ENCODE measurements around the gene ASPHD2.
"Not testable (repeated sequence)": the region's sequence is repeated elsewhere in the genome, so short reads cannot be mapped to it uniquely, and the experiment has no call there.

ASPHD2 gene

DNA sequence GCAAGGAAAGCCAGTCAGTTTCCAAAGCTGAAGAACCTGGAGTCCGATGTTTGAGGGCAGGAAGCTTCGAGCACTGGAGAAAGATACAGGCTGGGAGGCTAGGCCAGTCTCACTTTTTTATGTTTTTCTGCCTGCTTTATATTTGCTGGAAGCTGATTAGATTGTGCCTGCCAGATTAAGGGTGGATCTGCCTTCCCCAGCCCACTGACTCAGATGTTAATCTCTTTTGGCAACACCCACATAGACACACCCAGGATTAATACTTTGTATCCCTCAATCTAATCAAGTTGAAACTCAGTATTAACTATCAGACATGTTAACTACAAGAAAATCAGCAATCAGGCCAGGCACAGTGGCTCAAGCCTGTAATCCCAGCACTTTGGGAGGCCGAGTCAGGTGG lies 9.7 kb downstream of the ASPHD2 start:
- not testable (repeated sequence) for H3K27me3 ChIP-seq (ENCODE audit: control insufficient read depth, insufficient read depth, low read length); H3K9ac ChIP-seq (ENCODE audit: low read depth, low read length); H3K9me3 ChIP-seq (ENCODE audit: control insufficient read depth, insufficient read depth, low read length); H3K4me3 ChIP-seq (ENCODE audit: low read depth, low read length); H3K4me1 ChIP-seq (ENCODE audit: control insufficient read depth, insufficient read depth, low read length)
- peaks cover 15% of the 10 kb centered on the region for H3K36me3 ChIP-seq (ENCODE audit: control insufficient read depth, insufficient read depth, low read length)

DNA sequence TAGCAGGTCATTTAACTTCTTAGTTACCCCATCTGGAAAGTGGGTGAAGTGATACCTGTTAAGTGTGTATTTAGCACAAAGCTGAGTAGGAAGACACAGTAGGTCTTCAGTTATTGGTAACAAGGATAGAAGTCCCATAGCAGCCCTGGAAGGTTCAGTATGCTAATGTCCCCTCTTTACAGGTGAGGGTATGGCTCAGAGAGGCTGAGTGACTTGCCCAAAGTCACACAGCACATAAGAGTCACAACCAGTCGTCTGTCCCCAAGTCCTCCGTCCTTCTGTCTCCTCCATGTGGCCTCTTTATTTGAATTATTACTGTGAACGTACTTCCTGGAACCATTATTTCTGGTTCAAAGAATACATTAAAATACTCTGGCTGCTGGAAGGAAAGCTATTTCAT lies 10.5 kb downstream of the ASPHD2 start:
- Histone ChIP-seq H3K4me3 (ENCODE audit: low read depth, low read length) (no peak overlapping the region), H3K4me1 (ENCODE audit: control insufficient read depth, insufficient read depth, low read length) (peaks cover 3% of the 10 kb centered on the region), H3K36me3 (ENCODE audit: control insufficient read depth, insufficient read depth, low read length) (peaks cover 9% of the 10 kb centered on the region), H3K9ac (ENCODE audit: low read depth, low read length) (no peak overlapping the region), H3K9me3 (ENCODE audit: control insufficient read depth, insufficient read depth, low read length) (no peaks in the 10 kb centered on the region), H3K27me3 (ENCODE audit: control insufficient read depth, insufficient read depth, low read length) (no peaks in the 10 kb centered on the region)

DNA sequence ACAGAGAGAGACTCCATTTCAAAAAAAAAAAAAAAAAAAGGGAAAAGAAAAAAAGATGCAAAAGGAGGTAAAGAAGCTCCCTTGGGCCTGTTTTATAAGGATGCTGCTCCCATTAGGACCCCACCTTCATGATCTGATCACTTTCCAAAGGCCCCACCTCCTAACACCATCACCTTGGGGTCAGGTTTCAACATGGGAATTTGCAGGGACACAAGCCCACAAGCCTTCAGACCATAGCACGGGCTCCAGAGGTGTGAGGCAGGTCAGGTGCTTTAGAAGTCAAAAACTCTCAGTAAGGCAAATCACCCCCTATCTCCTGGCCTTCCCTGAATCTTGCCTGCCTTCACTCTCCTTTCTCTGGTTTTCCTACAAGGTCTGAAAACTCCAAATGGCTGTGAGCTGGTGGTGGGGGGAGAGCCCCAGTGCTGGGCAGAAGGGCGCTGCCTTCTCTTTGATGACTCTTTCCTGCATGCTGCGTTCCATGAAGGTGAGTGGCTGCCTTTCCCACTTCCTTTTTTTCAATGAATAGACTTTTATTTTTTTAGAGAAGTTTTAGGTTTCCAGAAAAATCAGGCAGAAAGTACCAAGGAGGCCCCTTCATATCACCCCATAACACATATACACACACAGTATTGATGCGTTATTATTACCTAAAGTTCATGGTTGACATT lies 13.2 kb downstream of the ASPHD2 start:
- H3K9me3 ChIP-seq (ENCODE audit: control insufficient read depth, insufficient read depth, low read length), result no peaks in the 10 kb centered on the region
- H3K4me3 ChIP-seq (ENCODE audit: low read depth, low read length), result no peak overlapping the region
- H3K27me3 ChIP-seq (ENCODE audit: control insufficient read depth, insufficient read depth, low read length), result no peaks in the 10 kb centered on the region
- peaks cover 5% of the 10 kb centered on the region for H3K36me3 ChIP-seq (ENCODE audit: control insufficient read depth, insufficient read depth, low read length)
- peaks cover 3% of the 10 kb centered on the region for H3K4me1 ChIP-seq (ENCODE audit: control insufficient read depth, insufficient read depth, low read length)
- no peak overlapping the region for H3K9ac ChIP-seq (ENCODE audit: low read depth, low read length)

DNA sequence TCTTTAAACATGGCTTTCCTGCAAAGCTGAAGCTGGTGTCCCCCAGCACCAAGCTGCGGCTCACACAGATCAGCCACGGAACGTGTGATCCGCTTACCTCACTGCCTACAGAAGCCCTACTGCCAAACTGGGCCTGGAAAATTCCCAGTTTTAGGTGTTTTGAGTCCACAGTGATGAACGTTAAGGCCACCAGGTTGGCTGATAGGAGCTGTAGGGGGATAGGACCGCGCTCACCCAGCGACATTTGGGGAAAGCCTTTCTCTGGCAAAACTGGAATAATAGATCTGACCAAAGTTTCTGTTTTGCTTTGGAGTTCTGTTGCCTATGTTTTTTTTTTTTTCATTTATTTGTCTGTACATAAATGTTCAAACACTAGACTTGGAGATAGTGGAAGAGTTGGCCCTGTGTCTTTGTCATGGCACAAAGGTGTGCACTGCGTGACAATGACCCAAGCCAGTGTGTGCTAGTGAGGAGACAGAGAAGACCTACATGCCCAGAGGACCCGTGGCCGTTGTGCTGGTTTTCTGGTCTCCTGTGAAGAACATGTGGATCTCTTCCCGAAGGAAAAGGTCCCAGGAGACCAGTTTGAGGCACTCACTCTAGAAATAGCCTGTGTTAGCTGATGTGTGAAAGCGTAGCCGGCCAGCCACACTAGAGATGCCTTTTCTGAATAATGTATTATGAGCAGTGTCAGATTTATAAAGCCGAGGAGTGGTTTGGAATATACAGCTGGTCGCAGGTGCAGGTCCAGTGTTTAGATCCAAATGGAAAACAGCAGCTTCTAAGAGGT lies 15.0 kb downstream of the ASPHD2 start:
- no peaks in the 10 kb centered on the region for H3K9me3 ChIP-seq (ENCODE audit: control insufficient read depth, insufficient read depth, low read length)
- no peak overlapping the region for H3K9ac ChIP-seq (ENCODE audit: low read depth, low read length)
- peaks cover 3% of the 10 kb centered on the region for H3K4me1 ChIP-seq (ENCODE audit: control insufficient read depth, insufficient read depth, low read length)
- peaks cover 8% of the 10 kb centered on the region for H3K36me3 ChIP-seq (ENCODE audit: control insufficient read depth, insufficient read depth, low read length)
- no peaks in the 10 kb centered on the region for H3K27me3 ChIP-seq (ENCODE audit: control insufficient read depth, insufficient read depth, low read length)
- H3K4me3 ChIP-seq (ENCODE audit: low read depth, low read length), result no peak overlapping the region

DNA sequence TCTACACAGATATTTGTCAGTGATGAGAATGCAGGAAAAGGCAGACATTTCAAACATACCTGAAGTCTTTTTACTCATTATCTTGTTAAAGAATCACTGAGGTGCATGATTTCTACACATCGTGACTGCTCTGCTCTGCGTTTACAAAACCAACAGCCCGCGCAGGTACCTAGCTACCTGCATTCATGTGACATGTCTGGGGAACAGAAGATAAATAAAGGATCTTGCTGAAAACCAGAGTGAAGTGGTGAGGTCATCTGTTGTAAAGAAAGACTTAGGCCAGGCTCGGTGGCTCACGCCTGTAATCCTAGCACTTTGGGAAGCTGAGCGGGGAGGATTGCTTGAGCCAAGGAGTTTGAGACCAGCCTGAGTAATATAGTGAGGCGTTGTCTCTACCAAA lies 15.7 kb downstream of the ASPHD2 start:
- Histone ChIP-seq H3K4me1 (ENCODE audit: control insufficient read depth, insufficient read depth, low read length) (peaks cover 3% of the 10 kb centered on the region), H3K36me3 (ENCODE audit: control insufficient read depth, insufficient read depth, low read length) (peaks cover 8% of the 10 kb centered on the region), H3K9ac (ENCODE audit: low read depth, low read length) (no peak overlapping the region), H3K4me3 (ENCODE audit: low read depth, low read length) (no peak overlapping the region), H3K9me3 (ENCODE audit: control insufficient read depth, insufficient read depth, low read length) (no peaks in the 10 kb centered on the region), H3K27me3 (ENCODE audit: control insufficient read depth, insufficient read depth, low read length) (no peaks in the 10 kb centered on the region)

DNA sequence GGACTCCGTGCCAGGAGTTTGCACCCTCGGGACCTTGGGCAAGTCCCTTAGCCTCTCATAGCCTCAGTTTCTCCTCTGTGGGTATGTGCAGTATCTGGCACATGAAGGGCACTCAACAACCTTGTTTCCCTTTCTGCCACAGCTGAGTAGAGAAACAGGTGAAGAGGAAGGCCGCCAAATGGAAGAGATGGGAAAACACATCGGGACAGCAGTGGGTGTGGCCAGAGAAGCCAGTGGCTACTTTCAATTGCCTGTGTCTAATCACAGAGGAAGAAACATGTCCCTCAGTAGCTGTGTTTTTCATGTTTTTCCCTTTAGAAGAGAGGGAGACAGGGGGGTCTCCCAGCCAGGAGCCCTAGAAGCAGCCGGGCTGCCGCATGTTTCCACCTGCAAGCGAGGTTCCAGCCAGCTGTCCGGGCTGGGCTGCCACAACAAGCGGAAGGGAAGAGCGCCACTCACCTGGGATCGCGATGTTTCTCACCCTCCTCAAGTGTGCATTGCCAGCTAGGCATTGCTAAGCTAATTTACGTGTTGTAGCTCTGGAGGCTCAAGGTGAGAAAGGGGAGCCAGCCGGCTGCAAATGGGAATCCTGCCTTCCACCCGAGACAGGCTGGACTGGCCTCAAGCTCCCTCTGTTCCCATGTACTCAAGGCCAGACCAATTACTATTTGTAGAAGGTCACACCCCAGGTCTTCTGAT lies 16.7 kb downstream of the ASPHD2 start:
- no peak overlapping the region for H3K9ac ChIP-seq (ENCODE audit: low read depth, low read length)
- peaks cover 11% of the 10 kb centered on the region for H3K36me3 ChIP-seq (ENCODE audit: control insufficient read depth, insufficient read depth, low read length)
- no peaks in the 10 kb centered on the region for H3K27me3 ChIP-seq (ENCODE audit: control insufficient read depth, insufficient read depth, low read length)
- H3K4me1 ChIP-seq (ENCODE audit: control insufficient read depth, insufficient read depth, low read length), result peaks cover 3% of the 10 kb centered on the region
- H3K9me3 ChIP-seq (ENCODE audit: control insufficient read depth, insufficient read depth, low read length), result no peaks in the 10 kb centered on the region
- no peak overlapping the region for H3K4me3 ChIP-seq (ENCODE audit: low read depth, low read length)

DNA sequence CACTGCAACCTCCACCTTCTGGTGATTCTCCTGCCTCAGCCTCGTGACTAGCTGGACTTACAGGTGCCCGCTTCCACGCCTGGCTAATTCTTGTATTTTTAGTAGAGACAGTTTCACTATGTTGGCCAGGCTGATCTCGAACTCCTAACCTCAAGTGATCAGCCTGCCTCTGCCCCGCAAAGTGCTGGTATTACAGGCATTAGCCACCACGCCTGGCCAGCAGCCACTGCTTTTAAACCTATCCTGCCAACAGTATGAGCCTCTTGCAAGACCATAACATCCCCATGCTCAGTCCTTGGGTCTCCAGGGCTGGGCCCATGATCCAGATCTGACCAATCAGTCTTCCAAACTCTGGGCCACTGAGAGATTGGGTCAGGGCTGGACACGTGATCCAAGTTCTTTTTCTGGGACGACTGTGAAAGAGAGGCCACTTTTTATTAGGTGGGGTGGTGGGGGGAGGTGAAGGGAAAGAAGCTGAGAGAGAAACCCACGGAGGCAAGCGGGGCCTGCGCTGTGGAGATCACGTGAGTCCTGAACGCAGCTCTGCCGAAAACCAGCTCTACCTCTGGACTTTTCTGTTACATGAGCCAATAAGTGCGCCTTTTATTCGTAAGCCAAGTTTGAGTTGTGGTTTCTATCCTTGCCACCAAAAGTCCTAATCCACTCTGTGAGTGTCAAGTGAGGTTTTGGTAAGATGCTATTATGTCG lies 17.9 kb downstream of the ASPHD2 start:
- H3K9me3 ChIP-seq (ENCODE audit: control insufficient read depth, insufficient read depth, low read length), result no peaks in the 10 kb centered on the region
- H3K4me1 ChIP-seq (ENCODE audit: control insufficient read depth, insufficient read depth, low read length), result peaks cover 3% of the 10 kb centered on the region
- peaks cover 11% of the 10 kb centered on the region for H3K36me3 ChIP-seq (ENCODE audit: control insufficient read depth, insufficient read depth, low read length)
- no peak overlapping the region for H3K9ac ChIP-seq (ENCODE audit: low read depth, low read length)
- no peaks in the 10 kb centered on the region for H3K27me3 ChIP-seq (ENCODE audit: control insufficient read depth, insufficient read depth, low read length)
- no peak overlapping the region for H3K4me3 ChIP-seq (ENCODE audit: low read depth, low read length)

DNA sequence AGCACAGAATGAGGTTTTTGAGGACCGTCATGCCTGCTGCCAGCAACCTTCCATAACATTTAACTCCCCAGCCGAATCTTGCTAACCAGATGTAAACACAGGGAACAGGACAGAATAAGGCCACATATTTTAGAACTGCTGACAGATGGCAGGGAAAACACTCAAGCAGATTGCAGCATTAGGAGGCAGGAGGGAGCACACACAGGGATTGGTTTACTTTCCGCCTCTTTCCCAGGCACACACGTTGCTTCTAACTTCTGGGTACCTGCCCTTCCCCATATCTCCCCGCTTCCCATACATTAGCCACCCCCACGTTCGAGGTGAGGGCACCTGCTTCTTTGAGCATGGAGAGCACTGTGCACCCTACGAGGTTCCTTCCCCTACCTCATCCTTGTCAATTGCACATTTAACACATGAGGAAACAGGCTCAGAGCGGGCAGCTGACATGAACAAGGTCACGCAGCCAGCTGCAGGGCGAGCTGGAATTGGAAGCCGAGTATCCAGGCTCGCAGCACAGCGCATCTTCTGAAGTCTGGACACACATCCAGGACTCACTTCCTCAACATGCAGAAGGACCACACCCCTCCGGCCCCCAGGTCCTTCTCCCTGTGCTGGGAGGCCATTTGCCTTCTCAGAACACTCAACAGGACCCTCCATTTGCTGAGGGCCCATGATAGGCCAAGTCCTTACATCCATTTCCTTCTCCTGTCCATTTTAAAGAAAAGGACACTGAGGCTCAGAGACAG lies 18.7 kb downstream of the ASPHD2 start:
- Histone ChIP-seq H3K36me3 (ENCODE audit: control insufficient read depth, insufficient read depth, low read length) (peaks cover 10% of the 10 kb centered on the region), H3K9me3 (ENCODE audit: control insufficient read depth, insufficient read depth, low read length) (no peaks in the 10 kb centered on the region), H3K27me3 (ENCODE audit: control insufficient read depth, insufficient read depth, low read length) (no peaks in the 10 kb centered on the region), H3K9ac (ENCODE audit: low read depth, low read length) (no peak overlapping the region), H3K4me1 (ENCODE audit: control insufficient read depth, insufficient read depth, low read length) (no peaks in the 10 kb centered on the region), H3K4me3 (ENCODE audit: low read depth, low read length) (no peak overlapping the region)

DNA sequence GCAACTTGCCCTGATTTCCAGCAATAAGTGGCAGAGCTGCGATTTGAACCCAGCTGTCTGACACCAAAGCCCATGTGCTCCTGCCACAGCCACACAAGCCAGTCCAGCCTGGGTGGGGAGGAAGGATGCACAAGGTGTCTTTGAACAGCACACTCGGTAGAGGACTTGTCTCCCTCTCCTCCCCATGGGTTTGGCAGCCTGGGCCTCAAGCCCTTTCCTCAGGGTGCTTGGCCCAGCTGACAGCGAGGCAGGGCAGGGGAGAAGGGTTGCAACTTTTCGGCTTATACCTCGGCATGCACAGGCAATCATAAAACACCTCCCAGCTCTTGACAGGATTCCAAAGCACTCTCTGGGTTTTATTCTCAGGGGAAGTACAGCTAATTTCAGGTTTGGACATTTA lies 19.3 kb downstream of the ASPHD2 start:
- Histone ChIP-seq H3K27me3 (ENCODE audit: control insufficient read depth, insufficient read depth, low read length) (no peaks in the 10 kb centered on the region), H3K4me1 (ENCODE audit: control insufficient read depth, insufficient read depth, low read length) (no peaks in the 10 kb centered on the region), H3K9me3 (ENCODE audit: control insufficient read depth, insufficient read depth, low read length) (no peaks in the 10 kb centered on the region), H3K9ac (ENCODE audit: low read depth, low read length) (no peak overlapping the region), H3K36me3 (ENCODE audit: control insufficient read depth, insufficient read depth, low read length) (peaks cover 11% of the 10 kb centered on the region), H3K4me3 (ENCODE audit: low read depth, low read length) (no peak overlapping the region)

DNA sequence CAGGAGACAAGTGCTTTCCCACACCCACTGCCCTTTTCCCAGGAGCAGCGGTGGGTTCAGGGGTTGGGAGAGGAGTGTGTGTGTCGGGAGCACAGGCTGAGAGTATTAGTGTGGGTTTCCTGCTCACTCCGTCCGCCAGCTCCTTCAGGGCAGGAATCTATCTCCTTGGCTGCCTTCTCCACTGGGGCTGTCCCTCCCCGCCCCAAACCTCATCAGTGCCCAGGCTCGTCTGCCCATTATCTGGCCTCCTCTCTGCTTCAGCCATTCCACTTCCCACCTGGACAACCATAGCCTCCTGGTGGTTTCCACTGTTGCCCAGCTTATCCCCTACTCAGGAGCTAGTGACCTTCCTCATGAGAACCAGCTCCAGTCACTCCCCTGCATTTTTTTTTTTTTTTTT lies 19.9 kb downstream of the ASPHD2 start:
- H3K4me3 ChIP-seq (ENCODE audit: low read depth, low read length), result no peak overlapping the region
- no peak overlapping the region for H3K9ac ChIP-seq (ENCODE audit: low read depth, low read length)
- no peaks in the 10 kb centered on the region for H3K4me1 ChIP-seq (ENCODE audit: control insufficient read depth, insufficient read depth, low read length)
- H3K27me3 ChIP-seq (ENCODE audit: control insufficient read depth, insufficient read depth, low read length), result no peaks in the 10 kb centered on the region
- H3K9me3 ChIP-seq (ENCODE audit: control insufficient read depth, insufficient read depth, low read length), result no peaks in the 10 kb centered on the region
- peaks cover 13% of the 10 kb centered on the region for H3K36me3 ChIP-seq (ENCODE audit: control insufficient read depth, insufficient read depth, low read length)

Data from iPS-15b (cell line).